ENCODE data around the gene BTN1A1. TPM values are rescaled to one million over a fixed set of nuclear protein-coding genes. Genes with fewer than 3 reads are reported as not detected.
"Not testable (repeated sequence)": the region's sequence is repeated elsewhere in the genome, so short reads cannot be mapped to it uniquely, and the experiment has no call there.

The BTN1A1 gene
- total RNA-seq, 1 donor from 2014 or later: not detected

DNA sequence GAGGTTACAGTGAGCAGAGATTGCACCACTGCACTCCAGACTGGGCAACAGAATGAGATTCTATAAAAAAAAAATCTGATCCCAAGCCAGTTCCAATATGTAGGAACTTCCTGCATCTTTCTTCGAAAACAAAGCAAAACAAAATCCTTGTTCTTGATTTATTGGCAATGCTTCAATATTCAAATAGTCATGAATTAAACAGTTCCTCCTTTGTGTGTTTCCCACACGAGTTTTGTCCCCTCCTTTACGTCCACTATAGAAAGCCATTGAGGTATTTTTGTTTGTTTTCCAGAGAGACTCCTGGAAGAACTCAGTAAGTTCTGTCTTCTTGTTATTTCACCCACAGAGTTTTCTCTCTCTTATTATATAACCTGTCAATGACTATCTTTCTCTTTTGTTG is 7.6 kb downstream of the BTN1A1 start:
- H3K36me3 ChIP-seq: no peaks in the 10 kb centered on the region
- H3K27me3 ChIP-seq: peaks cover 25% of the 10 kb centered on the region
- Mint-ChIP-seq H3K27ac (no peak overlapping the region), H3K27me3 (ENCODE audit: insufficient read depth, low read depth) (peaks cover 12% of the 10 kb centered on the region), H3K36me3 (no peaks in the 10 kb centered on the region), H3K9me3 (no peaks in the 10 kb centered on the region), H3K4me3 (no peak overlapping the region), H3K4me1 (no peaks in the 10 kb centered on the region)
- H3K4me3 ChIP-seq: no peak overlapping the region
- H3K4me2 ChIP-seq: no peak overlapping the region
- no peak overlapping the region for H2AFZ ChIP-seq (replicated peaks)
- H4K20me1 ChIP-seq (ENCODE audit: low read depth): no peaks in the 10 kb centered on the region
- H3K79me2 ChIP-seq (ENCODE audit: low read depth): no peaks in the 10 kb centered on the region
- H3K9me3 ChIP-seq (ENCODE audit: low read depth): no peaks in the 10 kb centered on the region
- TF ChIP-seq EZH2 (IDR thresholded peaks at IDR 0.05) (no peak), CTCF (IDR thresholded peaks at IDR 0.05) (no peak), EZH2phosphoT487 (IDR thresholded peaks at IDR 0.05) (no peak)
- no peak for DNase-seq (ENCODE audit: low spot score)
- H3K27ac ChIP-seq: no peak overlapping the region
- no peaks in the 10 kb centered on the region for H3F3A ChIP-seq (ENCODE audit: low read depth)
- H3K4me1 ChIP-seq: no peaks in the 10 kb centered on the region
- no peak overlapping the region for H3K9ac ChIP-seq

- H3K4me2 ChIP-seq; H3K27ac ChIP-seq; H3K36me3 ChIP-seq; H3F3A ChIP-seq (ENCODE audit: low read depth); H3K4me3 Mint-ChIP-seq; H3K9me3 Mint-ChIP-seq; H3K27ac Mint-ChIP-seq; H2AFZ ChIP-seq (replicated peaks); H3K27me3 Mint-ChIP-seq (ENCODE audit: insufficient read depth, low read depth); DNase-seq (ENCODE audit: low spot score); H3K27me3 ChIP-seq; H3K4me1 ChIP-seq; H3K79me2 ChIP-seq (ENCODE audit: low read depth); H3K36me3 Mint-ChIP-seq; H3K4me1 Mint-ChIP-seq; H3K9ac ChIP-seq; H3K4me3 ChIP-seq; H3K9me3 ChIP-seq (ENCODE audit: low read depth); H4K20me1 ChIP-seq (ENCODE audit: low read depth): not testable (repeated sequence)
Observed at GRCh38 chr6:26511033-26511432, 10.9 kb downstream of the BTN1A1 start.

GRCh38 chr6:26514984-26515383 is 14.9 kb downstream of the BTN1A1 start:
- Mint-ChIP-seq H3K36me3 (no peaks in the 10 kb centered on the region), H3K4me3 (no peak overlapping the region), H3K27me3 (ENCODE audit: insufficient read depth, low read depth) (peaks cover 10% of the 10 kb centered on the region), H3K27ac (no peak overlapping the region), H3K4me1 (peaks cover 3% of the 10 kb centered on the region), H3K9me3 (no peaks in the 10 kb centered on the region)
- Histone ChIP-seq H3K9me3 (ENCODE audit: low read depth) (no peaks in the 10 kb centered on the region), H3F3A (ENCODE audit: low read depth) (peaks cover 2% of the 10 kb centered on the region), H3K4me2 (no peak overlapping the region), H3K36me3 (no peaks in the 10 kb centered on the region), H2AFZ (replicated peaks) (no peak overlapping the region), H3K79me2 (ENCODE audit: low read depth) (no peaks in the 10 kb centered on the region), H3K27ac (no peak overlapping the region), H3K9ac (no peak overlapping the region), H4K20me1 (ENCODE audit: low read depth) (no peaks in the 10 kb centered on the region), H3K4me3 (no peak overlapping the region), H3K4me1 (peaks cover under 1% of the 10 kb centered on the region), H3K27me3 (no peaks in the 10 kb centered on the region)
- DNase-seq (ENCODE audit: low spot score): no peak
- TF ChIP-seq EZH2phosphoT487 (IDR thresholded peaks at IDR 0.05) (no peak), CTCF (IDR thresholded peaks at IDR 0.05) (no peak), EZH2 (IDR thresholded peaks at IDR 0.05) (no peak)

GRCh38 chr6:26516481-26517427 is 16.7 kb downstream of the BTN1A1 start:
- Mint-ChIP-seq H3K27me3 (ENCODE audit: insufficient read depth, low read depth) (peaks cover 14% of the 10 kb centered on the region), H3K36me3 (peaks cover 4% of the 10 kb centered on the region), H3K27ac (no peak overlapping the region), H3K9me3 (peaks cover 6% of the 10 kb centered on the region), H3K4me1 (peaks cover 15% of the 10 kb centered on the region), H3K4me3 (no peak overlapping the region)
- H3K4me2 ChIP-seq: no peak overlapping the region
- H3K4me3 ChIP-seq: no peak overlapping the region
- H3K36me3 ChIP-seq: no peaks in the 10 kb centered on the region
- no peaks in the 10 kb centered on the region for H3K9me3 ChIP-seq (ENCODE audit: low read depth)
- no peak overlapping the region for H2AFZ ChIP-seq (replicated peaks)
- peaks cover 13% of the 10 kb centered on the region for H3F3A ChIP-seq (ENCODE audit: low read depth)
- H3K27ac ChIP-seq: no peak overlapping the region
- no peaks in the 10 kb centered on the region for H4K20me1 ChIP-seq (ENCODE audit: low read depth)
- no peaks in the 10 kb centered on the region for H3K27me3 ChIP-seq
- DNase-seq (ENCODE audit: low spot score): no peak
- H3K79me2 ChIP-seq (ENCODE audit: low read depth): no peaks in the 10 kb centered on the region
- H3K4me1 ChIP-seq: peaks cover 5% of the 10 kb centered on the region
- TF ChIP-seq EZH2phosphoT487 (IDR thresholded peaks at IDR 0.05): no peak
- TF ChIP-seq CTCF (IDR thresholded peaks at IDR 0.05): no peak
- TF ChIP-seq EZH2 (IDR thresholded peaks at IDR 0.05): no peak
- no peak overlapping the region for H3K9ac ChIP-seq
